SK-N-MC (cell line): ENCODE data around the gene ACSL3.

Experiments
- EZH2 ChIP-seq: fragments of 200-600 bp; sonication (generic); IDR thresholded peaks from one replicate; pipeline ENCODE4 v1.6.1; 2017; ENCODE audit warnings: antibody characterized with exemption
- FOXP2 ChIP-seq: optimal IDR thresholded peaks from 2 replicates; pipeline ENCODE3; 2011; ENCODE audit warnings: mild to moderate bottlenecking, moderate library complexity; ENCODE audit not compliant: insufficient read depth; ENCODE audit errors: extremely low read length, control extremely low read depth
- POLR2AphosphoS5 ChIP-seq: IDR thresholded peaks from 2 replicates; pipeline ENCODE4 v1.6.1; 2012; ENCODE audit warnings: mild to moderate bottlenecking, low read depth, low read length, borderline replicate concordance

DNA sequence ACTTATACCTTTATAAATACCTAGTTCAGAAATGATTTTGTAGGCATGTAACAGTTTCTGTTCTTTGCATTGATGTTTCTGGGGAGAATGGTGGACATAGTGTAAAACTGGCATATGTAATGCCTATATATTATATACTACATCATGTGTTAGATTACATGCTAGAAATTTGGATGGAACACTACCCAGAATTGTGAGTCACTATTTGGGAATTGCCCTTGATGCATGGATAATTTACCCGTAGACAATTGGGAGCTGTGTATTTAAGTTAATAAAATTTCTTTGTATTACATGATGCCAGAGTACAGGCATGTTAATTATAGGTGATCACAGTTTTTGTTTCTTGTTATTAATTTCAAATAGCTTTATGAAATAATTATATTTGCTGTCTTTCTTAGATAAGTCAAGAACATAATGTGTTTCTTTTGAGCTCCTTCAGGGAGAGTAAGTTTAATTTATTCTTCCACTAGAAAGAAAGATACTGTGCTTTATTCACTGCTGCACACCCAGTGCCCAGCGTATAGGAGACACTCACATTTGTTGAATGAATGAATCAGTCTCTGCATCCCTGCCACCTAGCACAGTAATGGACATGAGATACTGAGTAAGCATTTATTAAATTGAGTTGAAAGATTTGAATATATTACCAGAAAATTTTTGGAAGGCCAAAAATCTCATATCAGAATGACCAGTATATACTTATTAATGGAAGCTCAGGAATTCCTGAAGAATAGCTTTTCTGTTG is 16.9 kb downstream of the ACSL3 start:
- no peak for TF ChIP-seq POLR2AphosphoS5
- TF ChIP-seq EZH2 = no peak
- TF ChIP-seq FOXP2 = no peak
